Thyroid gland (tissue), 4 donors: ENCODE results near the gene APOA4.

Experiments used
- POLR2A ChIP-seq, 2 donors: fragments of 450-650 bp; IDR thresholded peaks; one replicate each; pipeline ENCODE4 v1.6.1; 2017; ENCODE audit warnings: antibody characterized with exemption in 2 of 2, mild to moderate bottlenecking in 2 of 2, moderate library complexity in 1 of 2
- TF ChIP-seq, protein P1 (sequence below), 6 experiments: fragments of 200-600 bp in 3 of 6; fragments of 450-650 bp in 3 of 6; sonication (generic) in 3 of 6; IDR thresholded peaks; one replicate each; pipeline ENCODE4 v1.5.1; 2016 to 2019; ENCODE audit warnings: antibody characterized with exemption in 6 of 6, mild to moderate bottlenecking in 2 of 6, inconsistent platforms in 1 of 6, moderate library complexity in 1 of 6

DNA sequence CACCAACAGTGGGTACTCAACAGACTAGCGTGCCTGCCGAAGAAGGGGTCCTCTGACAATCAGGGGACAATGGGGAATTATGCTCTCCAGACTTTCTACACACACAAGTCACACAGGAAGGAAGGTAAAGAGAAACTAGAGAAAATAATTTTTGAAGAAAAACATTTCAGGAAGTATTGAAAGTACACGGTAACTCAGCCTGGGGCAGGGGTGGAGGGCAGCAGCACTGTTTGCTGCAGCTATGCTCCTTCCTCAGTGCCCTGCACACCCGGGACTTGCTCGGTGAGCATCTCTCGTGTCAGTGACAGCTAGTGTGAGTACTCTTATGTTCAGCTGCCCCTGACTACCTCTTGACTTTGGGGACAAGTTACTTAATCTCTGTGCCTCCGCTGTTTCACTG, 32.3 kb upstream of the APOA4 start:
- TF ChIP-seq, protein P1, sequence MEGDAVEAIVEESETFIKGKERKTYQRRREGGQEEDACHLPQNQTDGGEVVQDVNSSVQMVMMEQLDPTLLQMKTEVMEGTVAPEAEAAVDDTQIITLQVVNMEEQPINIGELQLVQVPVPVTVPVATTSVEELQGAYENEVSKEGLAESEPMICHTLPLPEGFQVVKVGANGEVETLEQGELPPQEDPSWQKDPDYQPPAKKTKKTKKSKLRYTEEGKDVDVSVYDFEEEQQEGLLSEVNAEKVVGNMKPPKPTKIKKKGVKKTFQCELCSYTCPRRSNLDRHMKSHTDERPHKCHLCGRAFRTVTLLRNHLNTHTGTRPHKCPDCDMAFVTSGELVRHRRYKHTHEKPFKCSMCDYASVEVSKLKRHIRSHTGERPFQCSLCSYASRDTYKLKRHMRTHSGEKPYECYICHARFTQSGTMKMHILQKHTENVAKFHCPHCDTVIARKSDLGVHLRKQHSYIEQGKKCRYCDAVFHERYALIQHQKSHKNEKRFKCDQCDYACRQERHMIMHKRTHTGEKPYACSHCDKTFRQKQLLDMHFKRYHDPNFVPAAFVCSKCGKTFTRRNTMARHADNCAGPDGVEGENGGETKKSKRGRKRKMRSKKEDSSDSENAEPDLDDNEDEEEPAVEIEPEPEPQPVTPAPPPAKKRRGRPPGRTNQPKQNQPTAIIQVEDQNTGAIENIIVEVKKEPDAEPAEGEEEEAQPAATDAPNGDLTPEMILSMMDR (IDR thresholded peaks at IDR 0.05): no peak
- no peak for TF ChIP-seq POLR2A (IDR thresholded peaks at IDR 0.05)
